ENCODE data around the gene CMTR2.

Gene CMTR2

GRCh38 chr16:71263582-71263981 lies 25.6 kb downstream of the CMTR2 start:
- ATAC-seq (replicated peaks; ENCODE audit: extremely low read depth, poor library complexity, severe bottlenecking) (no peak), DNase-seq (ENCODE audit: low spot score in 2 of 2) (no peak)
- Mint-ChIP-seq H3K9me3 (no peaks in the 10 kb centered on the region), H3K27ac (ENCODE audit: low read depth) (no peak overlapping the region), H3K4me3 (no peak overlapping the region), H3K4me1 (no peaks in the 10 kb centered on the region), H3K36me3 (ENCODE audit: insufficient read depth) (no peaks in the 10 kb centered on the region), H3K27me3 (peaks cover 82% of the 10 kb centered on the region)

- H3K27ac Mint-ChIP-seq (ENCODE audit: low read depth) = no peak overlapping the region
- H3K4me3 Mint-ChIP-seq = no peak overlapping the region
- no peaks in the 10 kb centered on the region for H3K9me3 Mint-ChIP-seq
Measured at GRCh38 chr16:71262391-71262790, 26.8 kb downstream of the CMTR2 start.

DNA sequence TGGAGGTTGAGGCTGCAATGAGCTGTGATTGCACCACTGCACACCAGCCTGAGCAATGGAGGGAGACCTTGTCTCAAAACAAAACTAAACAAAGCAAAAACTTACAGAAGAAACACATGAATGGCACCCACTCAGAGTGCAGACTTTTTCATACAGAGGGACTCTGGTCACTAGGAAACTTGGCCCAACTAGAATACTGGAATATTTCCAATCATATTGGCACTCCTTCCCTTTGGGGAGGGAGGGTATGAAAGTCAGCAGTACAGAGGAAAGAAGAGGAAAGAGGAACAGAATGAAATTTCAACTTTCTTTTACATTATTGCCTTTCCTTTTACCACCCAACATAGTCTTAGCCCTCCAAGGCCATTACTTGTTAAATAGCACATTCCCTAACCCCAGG lies 28.2 kb downstream of the CMTR2 start:
- Mint-ChIP-seq H3K27ac (ENCODE audit: low read depth) (no peak overlapping the region), H3K4me3 (no peak overlapping the region), H3K27me3 (peaks cover 58% of the 10 kb centered on the region), H3K9me3 (no peaks in the 10 kb centered on the region), H3K4me1 (no peaks in the 10 kb centered on the region), H3K36me3 (ENCODE audit: insufficient read depth) (no peaks in the 10 kb centered on the region)
- ATAC-seq (replicated peaks; ENCODE audit: extremely low read depth, poor library complexity, severe bottlenecking) (no peak), DNase-seq (ENCODE audit: low spot score in 2 of 2) (no peak)

More at GRCh38 chr16:71262391-71262790, 26.8 kb downstream of the CMTR2 start:
- DNase-seq (ENCODE audit: low spot score in 2 of 2) (no peak), ATAC-seq (replicated peaks; ENCODE audit: extremely low read depth, poor library complexity, severe bottlenecking) (no peak)
- no peaks in the 10 kb centered on the region for H3K4me1 Mint-ChIP-seq
- peaks cover 72% of the 10 kb centered on the region for H3K27me3 Mint-ChIP-seq
- no peaks in the 10 kb centered on the region for H3K36me3 Mint-ChIP-seq (ENCODE audit: insufficient read depth)

DNA sequence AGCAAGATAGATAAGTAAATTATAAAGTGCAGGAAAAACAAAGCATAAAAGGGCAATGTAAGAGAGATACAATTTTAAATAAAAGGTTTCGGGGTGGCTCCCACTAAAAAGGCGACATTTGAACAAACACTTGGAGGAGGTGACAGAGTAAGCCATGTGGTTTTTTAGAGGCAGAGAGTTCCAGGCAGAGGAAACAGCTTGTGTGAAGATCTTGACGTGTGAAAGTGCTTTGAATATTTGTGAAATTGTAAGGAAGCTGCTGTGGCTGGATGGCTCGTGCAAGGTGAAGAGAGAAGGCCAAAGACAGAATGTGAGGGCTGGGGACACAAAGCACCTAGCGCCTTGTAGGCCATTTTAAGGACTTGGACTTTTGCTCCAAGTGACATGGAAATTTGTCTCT lies 30.1 kb downstream of the CMTR2 start:
- DNase-seq (ENCODE audit: low spot score in 2 of 2) (no peak), ATAC-seq (replicated peaks; ENCODE audit: extremely low read depth, poor library complexity, severe bottlenecking) (peak; percentile 24)
- H3K27ac Mint-ChIP-seq (ENCODE audit: low read depth) = no peak overlapping the region
- no peak overlapping the region for H3K4me3 Mint-ChIP-seq
- no peaks in the 10 kb centered on the region for H3K36me3 Mint-ChIP-seq (ENCODE audit: insufficient read depth)
- no peaks in the 10 kb centered on the region for H3K9me3 Mint-ChIP-seq
- H3K27me3 Mint-ChIP-seq = peaks cover 67% of the 10 kb centered on the region
- no peaks in the 10 kb centered on the region for H3K4me1 Mint-ChIP-seq

- DNase-seq (ENCODE audit: low spot score in 2 of 2) (no peak), ATAC-seq (replicated peaks; ENCODE audit: extremely low read depth, poor library complexity, severe bottlenecking) (no peak)
- Mint-ChIP-seq H3K9me3 (no peaks in the 10 kb centered on the region), H3K36me3 (ENCODE audit: insufficient read depth) (no peaks in the 10 kb centered on the region), H3K27me3 (peaks cover 67% of the 10 kb centered on the region), H3K4me1 (no peaks in the 10 kb centered on the region), H3K4me3 (no peak overlapping the region), H3K27ac (ENCODE audit: low read depth) (no peak overlapping the region)
Measured at GRCh38 chr16:71258372-71258771, 30.8 kb downstream of the CMTR2 start.

DNA sequence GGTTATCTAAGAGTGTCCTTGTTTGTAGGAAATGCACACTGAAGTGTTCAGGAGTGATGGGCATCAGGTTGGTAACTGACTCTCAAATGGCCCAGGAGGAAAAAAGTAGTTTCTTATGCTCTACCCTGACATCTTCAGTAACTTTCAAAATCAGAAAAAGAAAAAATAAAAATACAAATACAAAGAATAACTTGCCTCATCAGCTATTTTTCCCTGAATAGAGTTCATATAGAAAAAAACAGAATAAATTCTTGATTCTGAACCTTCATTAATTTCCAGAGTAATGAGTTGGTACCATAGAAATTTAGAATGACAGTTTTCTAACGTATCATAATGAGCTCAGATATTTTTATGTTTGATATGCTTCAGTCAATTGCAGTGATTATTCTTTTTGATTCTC lies 31.4 kb downstream of the CMTR2 start:
- no peak for ATAC-seq (replicated peaks; ENCODE audit: extremely low read depth, poor library complexity, severe bottlenecking)
- Mint-ChIP-seq H3K36me3 (ENCODE audit: insufficient read depth) (no peaks in the 10 kb centered on the region), H3K9me3 (no peaks in the 10 kb centered on the region), H3K4me1 (no peaks in the 10 kb centered on the region), H3K4me3 (no peak overlapping the region), H3K27me3 (peaks cover 65% of the 10 kb centered on the region), H3K27ac (ENCODE audit: low read depth) (no peak overlapping the region)
- DNase-seq (ENCODE audit: low spot score in 2 of 2) = no peak

- Mint-ChIP-seq H3K27ac (ENCODE audit: low read depth) (no peak overlapping the region), H3K4me3 (no peak overlapping the region), H3K36me3 (ENCODE audit: insufficient read depth) (no peaks in the 10 kb centered on the region), H3K27me3 (peaks cover 63% of the 10 kb centered on the region), H3K9me3 (no peaks in the 10 kb centered on the region), H3K4me1 (no peaks in the 10 kb centered on the region)
- DNase-seq (ENCODE audit: low spot score in 2 of 2) = no peak
- no peak for ATAC-seq (replicated peaks; ENCODE audit: extremely low read depth, poor library complexity, severe bottlenecking)
Measured at GRCh38 chr16:71255721-71256120, 33.5 kb downstream of the CMTR2 start.

GRCh38 chr16:71254832-71255525 lies 34.2 kb downstream of the CMTR2 start:
- H3K27ac Mint-ChIP-seq (ENCODE audit: low read depth) = no peak overlapping the region
- H3K4me3 Mint-ChIP-seq = no peak overlapping the region
- no peaks in the 10 kb centered on the region for H3K4me1 Mint-ChIP-seq
- no peak for DNase-seq (ENCODE audit: low spot score in 2 of 2)
- no peak for ATAC-seq (replicated peaks; ENCODE audit: extremely low read depth, poor library complexity, severe bottlenecking)
- H3K9me3 Mint-ChIP-seq = no peaks in the 10 kb centered on the region
- H3K27me3 Mint-ChIP-seq = peaks cover 61% of the 10 kb centered on the region
- no peaks in the 10 kb centered on the region for H3K36me3 Mint-ChIP-seq (ENCODE audit: insufficient read depth)

DNA sequence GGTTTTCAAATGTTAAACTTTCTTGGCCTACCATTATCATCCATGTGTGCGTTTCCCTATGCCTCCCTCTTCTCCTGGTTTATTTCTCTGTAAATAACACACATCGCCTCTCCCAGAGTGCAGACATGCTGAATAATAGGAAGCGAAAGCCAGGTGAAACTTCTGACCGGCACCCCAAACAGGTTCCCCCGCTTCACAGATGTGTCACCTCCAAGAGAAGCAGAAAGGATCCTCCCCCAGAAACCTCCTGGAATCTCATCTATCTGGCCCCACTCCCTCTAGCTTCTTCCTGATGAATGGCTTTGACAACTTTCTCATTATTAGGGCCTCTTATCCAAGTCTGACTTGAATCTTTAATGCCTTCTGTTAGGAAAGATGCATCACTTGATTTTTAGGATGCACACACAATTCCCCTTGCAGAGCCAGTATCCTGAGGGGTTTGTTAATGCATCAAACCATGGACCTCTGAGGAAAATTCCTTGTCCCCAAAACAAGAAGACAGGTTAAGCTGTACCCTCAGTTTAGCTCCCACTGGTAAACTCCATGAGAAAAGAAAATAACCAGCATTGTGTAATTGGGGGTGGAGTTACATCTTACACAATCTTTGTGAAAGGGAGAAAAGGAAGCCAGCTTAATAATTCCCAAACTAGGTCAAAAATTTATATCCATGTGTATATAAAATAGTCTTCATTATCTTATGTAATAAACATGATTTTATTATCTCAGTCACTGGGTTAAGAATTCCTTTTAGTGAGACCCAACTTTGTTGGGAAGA lies 38.6 kb downstream of the CMTR2 start:
- no peaks in the 10 kb centered on the region for H3K9me3 Mint-ChIP-seq
- no peak overlapping the region for H3K27ac Mint-ChIP-seq (ENCODE audit: low read depth)
- H3K4me1 Mint-ChIP-seq = no peaks in the 10 kb centered on the region
- no peak overlapping the region for H3K4me3 Mint-ChIP-seq
- ATAC-seq (replicated peaks; ENCODE audit: extremely low read depth, poor library complexity, severe bottlenecking) (no peak), DNase-seq (ENCODE audit: low spot score in 2 of 2) (no peak)
- H3K27me3 Mint-ChIP-seq = peaks cover 44% of the 10 kb centered on the region
- H3K36me3 Mint-ChIP-seq (ENCODE audit: insufficient read depth) = no peaks in the 10 kb centered on the region

DNA sequence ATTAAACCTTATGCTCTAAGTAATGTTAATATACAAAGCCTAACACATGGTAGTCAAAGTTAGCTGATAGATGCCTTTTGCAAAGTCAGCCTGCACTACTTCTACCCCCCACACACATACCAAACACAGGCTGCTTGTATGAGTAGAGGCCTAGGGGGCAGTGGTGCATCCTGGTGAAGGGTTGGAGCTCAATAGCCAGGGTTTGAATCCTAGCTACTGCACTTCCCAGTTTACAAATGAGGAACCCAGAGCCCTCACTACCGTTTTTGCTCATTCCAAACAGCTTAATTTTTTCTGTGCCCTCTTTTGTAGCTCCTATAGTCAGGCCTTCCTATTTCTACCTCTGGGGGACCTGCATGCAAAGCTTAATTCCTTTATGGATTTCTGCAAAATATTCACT lies 39.8 kb downstream of the CMTR2 start:
- Mint-ChIP-seq H3K27me3 (peaks cover 40% of the 10 kb centered on the region), H3K36me3 (ENCODE audit: insufficient read depth) (no peaks in the 10 kb centered on the region), H3K27ac (ENCODE audit: low read depth) (no peak overlapping the region), H3K4me3 (no peak overlapping the region), H3K9me3 (no peaks in the 10 kb centered on the region), H3K4me1 (no peaks in the 10 kb centered on the region)
- no peak for DNase-seq (ENCODE audit: low spot score in 2 of 2)
- no peak for ATAC-seq (replicated peaks; ENCODE audit: extremely low read depth, poor library complexity, severe bottlenecking)

- no peaks in the 10 kb centered on the region for H3K4me1 Mint-ChIP-seq
- H3K27ac Mint-ChIP-seq (ENCODE audit: low read depth) = no peak overlapping the region
- H3K9me3 Mint-ChIP-seq = no peaks in the 10 kb centered on the region
- H3K36me3 Mint-ChIP-seq (ENCODE audit: insufficient read depth) = no peaks in the 10 kb centered on the region
- ATAC-seq (replicated peaks; ENCODE audit: extremely low read depth, poor library complexity, severe bottlenecking) = no peak
- no peak overlapping the region for H3K4me3 Mint-ChIP-seq
- H3K27me3 Mint-ChIP-seq = peaks cover 33% of the 10 kb centered on the region
- DNase-seq (ENCODE audit: low spot score in 2 of 2) = no peak
Measured at GRCh38 chr16:71247478-71247877, 41.7 kb downstream of the CMTR2 start.

DNA sequence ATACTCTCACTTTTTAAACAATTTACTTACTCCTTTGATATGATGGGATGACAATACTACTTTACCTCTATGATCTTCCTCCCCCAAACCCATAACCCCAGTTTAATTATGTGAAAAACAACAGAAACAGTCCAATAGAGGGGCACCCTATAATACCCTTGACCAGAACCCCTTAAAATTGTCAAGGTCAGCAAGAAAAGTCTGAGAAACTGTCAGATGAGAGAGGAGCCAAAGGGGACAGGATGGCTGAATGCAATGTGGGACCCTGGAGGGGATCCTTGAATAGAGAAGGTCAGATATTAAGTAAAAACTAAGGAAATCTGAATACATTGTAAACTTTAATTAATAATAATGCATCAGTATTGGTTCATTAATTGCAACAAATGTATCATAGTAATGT lies 42.9 kb downstream of the CMTR2 start:
- Mint-ChIP-seq H3K27me3 (peaks cover 32% of the 10 kb centered on the region), H3K4me1 (no peaks in the 10 kb centered on the region), H3K27ac (ENCODE audit: low read depth) (no peak overlapping the region), H3K9me3 (no peaks in the 10 kb centered on the region), H3K36me3 (ENCODE audit: insufficient read depth) (no peaks in the 10 kb centered on the region), H3K4me3 (no peak overlapping the region)
- no peak for ATAC-seq (replicated peaks; ENCODE audit: extremely low read depth, poor library complexity, severe bottlenecking)
- no peak for DNase-seq (ENCODE audit: low spot score in 2 of 2)

DNA sequence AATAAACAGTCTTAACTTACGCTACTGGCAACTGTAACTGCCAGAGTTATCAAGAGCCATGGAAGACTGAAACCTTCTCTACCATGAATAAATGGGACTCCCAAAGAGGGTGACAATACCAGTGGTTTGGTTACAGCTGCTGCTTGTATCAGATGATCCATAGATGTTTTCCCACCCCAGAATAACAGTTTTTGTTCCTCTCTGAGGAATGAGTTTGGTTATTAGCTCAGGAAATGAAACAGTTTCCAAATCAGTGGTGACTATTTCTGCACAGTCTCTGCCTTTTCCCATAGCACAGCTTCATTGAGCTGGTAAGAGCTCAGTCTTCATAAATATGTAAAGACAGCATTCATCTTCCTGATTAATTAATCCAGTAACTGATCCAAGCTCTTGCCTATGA lies 44.7 kb downstream of the CMTR2 start:
- ATAC-seq (replicated peaks; ENCODE audit: extremely low read depth, poor library complexity, severe bottlenecking) (no peak), DNase-seq (ENCODE audit: low spot score in 2 of 2) (no peak)
- Mint-ChIP-seq H3K27ac (ENCODE audit: low read depth) (no peak overlapping the region), H3K27me3 (peaks cover 26% of the 10 kb centered on the region), H3K4me1 (no peaks in the 10 kb centered on the region), H3K9me3 (no peaks in the 10 kb centered on the region), H3K36me3 (ENCODE audit: insufficient read depth) (no peaks in the 10 kb centered on the region), H3K4me3 (no peak overlapping the region)
